Stimulated activated CD8-positive, alpha-beta memory T cell treated with anti-CD3 and anti-CD28 coated beads, Interleukin-15, amount 100 ng/mL, for 4 hours (primary cell): Measurements from ENCODE around the gene OR51A4.
"Not testable (repeated sequence)": the region's sequence is repeated elsewhere in the genome, so short reads cannot be mapped to it uniquely, and the experiment has no call there.

Source experiments
- DNase-seq, 2 donors: peaks; one replicate each; pipeline ENCODE4 v3.0.0-alpha.2; 2020; ENCODE audit warnings: low read depth in 2 of 2

OR51A4 gene

GRCh38 chr11:4947505-4947904 lies at the start of gene OR51A4:
OR51A4 (minus strand) TSS chr11:4947605; CDS start chr11:4947100, 505 bp downstream.
- DNase-seq = no peak

- no peak for DNase-seq
These were observed 47.1 kb upstream of the OR51A4 start, which contains the start of gene OR51L1 for GRCh38 chr11:4994551-4994950. OR51L1 (plus strand) TSS chr11:4994851; CDS start chr11:4998983, 4,132 bp downstream.

GRCh38 chr11:4991060-4991459 lies 43.7 kb upstream of the OR51A4 start:
- no peak for DNase-seq

GRCh38 chr11:4983841-4984240 lies 36.4 kb upstream of the OR51A4 start:
- no peak for DNase-seq

- no peak for DNase-seq
These were observed 35.3 kb upstream of the OR51A4 start for GRCh38 chr11:4982678-4983077.

- DNase-seq = no peak
These were observed 31.6 kb upstream of the OR51A4 start for GRCh38 chr11:4979036-4979435.

GRCh38 chr11:4975436-4975835 lies 28.0 kb upstream of the OR51A4 start:
- DNase-seq = no peak

- DNase-seq = no peak
These were observed 15.4 kb upstream of the OR51A4 start for GRCh38 chr11:4962816-4963215.

- DNase-seq = no peak
These were observed 13.5 kb upstream of the OR51A4 start for GRCh38 chr11:4960877-4961276.

- DNase-seq = no peak
These were observed 10.0 kb upstream of the OR51A4 start for GRCh38 chr11:4957396-4957795.

GRCh38 chr11:4955613-4956012 lies 8.2 kb upstream of the OR51A4 start, which contains the start of gene OR51A2:
OR51A2 (minus strand) TSS chr11:4955713; CDS start chr11:4955713, 0 bp downstream.
- not testable (repeated sequence) for DNase-seq

- DNase-seq = no peak
These were observed 10.7 kb downstream of the OR51A4 start for GRCh38 chr11:4936745-4937144.

- no peak for DNase-seq
These were observed 14.7 kb downstream of the OR51A4 start for GRCh38 chr11:4932751-4933150.

- DNase-seq = no peak
These were observed 20.8 kb downstream of the OR51A4 start for GRCh38 chr11:4926608-4927007.

GRCh38 chr11:4924239-4924638 lies 23.2 kb downstream of the OR51A4 start, which contains the start of gene OR51G1:
OR51G1 (minus strand) TSS chr11:4924339; CDS start chr11:4924339, 0 bp downstream.
- no peak for DNase-seq

GRCh38 chr11:4922304-4922703 lies 25.1 kb downstream of the OR51A4 start:
- DNase-seq = no peak

GRCh38 chr11:4921796-4922195 lies 25.6 kb downstream of the OR51A4 start:
- DNase-seq = no peak

- DNase-seq = no peak
These were observed 28.2 kb downstream of the OR51A4 start, which contains the start of gene OR51G2 for GRCh38 chr11:4919250-4919649. OR51G2 (minus strand) TSS chr11:4919350; CDS start chr11:4915663, 3,687 bp downstream.

GRCh38 chr11:4916581-4916980 lies 30.8 kb downstream of the OR51A4 start:
- DNase-seq = no peak

- no peak for DNase-seq
These were observed 43.9 kb downstream of the OR51A4 start, which contains the start of gene OR51A7 for GRCh38 chr11:4903484-4903883. OR51A7 (plus strand) TSS chr11:4903783; CDS start chr11:4907370, 3,587 bp downstream.
